ENCODE data around the gene MON1A. TPM values are rescaled to one million over a fixed set of nuclear protein-coding genes. Genes with fewer than 3 reads are reported as not detected.

MON1A gene
- total RNA-seq, 1 donor from 2014 or later: 9.4 TPM

GRCh38 chr3:49867400-49867799 is 62.2 kb downstream of the MON1A start:
- DNase-seq (ENCODE audit: low spot score): no peak
- intact Hi-C loops (cut with DNase I): no loop called here

- intact Hi-C loops (cut with DNase I): no loop called here
- DNase-seq (ENCODE audit: low spot score): no peak
Measured at GRCh38 chr3:49865198-49865784, 64.3 kb downstream of the MON1A start.

- intact Hi-C loops (cut with DNase I): no loop called here
- DNase-seq (ENCODE audit: low spot score): no peak
Measured at GRCh38 chr3:49864505-49864904, 65.1 kb downstream of the MON1A start.

GRCh38 chr3:49859576-49860305 is 69.9 kb downstream of the MON1A start:
- DNase-seq (ENCODE audit: low spot score): no peak
- intact Hi-C loops (cut with DNase I): loop anchor here (2.0 kb wide), 1 partner anchor 21 kb away; no protein-coding TSS in a partner anchor

Other genes with a start within 250 kb of the MON1A start
- gene MST1, start 240.3 kb downstream of the MON1A start, total RNA-seq: 6.4 TPM
- 59.4 TPM for gene RNF123, start 240.3 kb downstream of the MON1A start, total RNA-seq
- gene AMIGO3, start 210.1 kb downstream of the MON1A start, total RNA-seq: 0.35 TPM
- gene GMPPB, start 205.9 kb downstream of the MON1A start, total RNA-seq: 19.5 TPM
- gene IP6K1, start 143.3 kb downstream of the MON1A start, total RNA-seq: 19.7 TPM
- not detected for gene CDHR4, start 129.9 kb downstream of the MON1A start, total RNA-seq
- gene INKA1, start 126.5 kb downstream of the MON1A start, total RNA-seq: 1.9 TPM
- 20.0 TPM for gene UBA7, start 115.9 kb downstream of the MON1A start, total RNA-seq
- 2.0 TPM for gene TRAIP, start 73.2 kb downstream of the MON1A start, total RNA-seq
- gene CAMKV, start 59.9 kb downstream of the MON1A start, total RNA-seq: not detected
- 1.2 TPM for gene MST1R, start 25.9 kb downstream of the MON1A start, total RNA-seq
- 37.9 TPM for gene RBM6, start 10.3 kb upstream of the MON1A start, total RNA-seq
- 85.3 TPM for gene RBM5, start 159.1 kb upstream of the MON1A start, total RNA-seq
- gene SEMA3F, start 225.5 kb upstream of the MON1A start, total RNA-seq: 10.0 TPM

Data from cardiac septum (tissue), 1 donor.